HEK293 (cell line): ENCODE measurements around the gene SYNE2.
A peak's percentile ranks its signal among the peaks of the same experiment; 100 is the strongest.

ENCODE experiments used
- FEZF1 ChIP-seq: fragments of 450-650 bp; formaldehyde crosslinking; IDR thresholded peaks from 2 replicates; pipeline ENCODE4 v1.5.1; 2016; ENCODE audit warnings: missing biosample characterization, missing genetic modification characterization
- HOXD13 ChIP-seq: sonication (generic); formaldehyde crosslinking; IDR thresholded peaks from 2 replicates; pipeline ENCODE4 v1.8.0; 2022; ENCODE audit warnings: missing genetic modification reagents, borderline replicate concordance
- KLF16 ChIP-seq: fragments of 450-650 bp; formaldehyde crosslinking; IDR thresholded peaks from 2 replicates; pipeline ENCODE4 v1.5.1; 2017; ENCODE audit warnings: missing biosample characterization, missing genetic modification characterization
- WT1 ChIP-seq: fragments of 450-650 bp; formaldehyde crosslinking; IDR thresholded peaks from 2 replicates; pipeline ENCODE4 v1.5.1; 2016; ENCODE audit warnings: missing biosample characterization, missing genetic modification characterization
- YY1 ChIP-seq: fragments of 450-650 bp; formaldehyde crosslinking; IDR thresholded peaks from 2 replicates; pipeline ENCODE4 v1.5.1; 2018; ENCODE audit warnings: missing biosample characterization, missing genetic modification characterization
- ZBTB17 ChIP-seq: fragments of 450-650 bp; formaldehyde crosslinking; IDR thresholded peaks from 2 replicates; pipeline ENCODE4 v1.5.1; 2016; ENCODE audit warnings: missing biosample characterization, missing genetic modification characterization
- ZFP69B ChIP-seq: fragments of 450-650 bp; formaldehyde crosslinking; IDR thresholded peaks from 2 replicates; pipeline ENCODE4 v1.5.1; 2016; ENCODE audit warnings: missing biosample characterization, missing genetic modification characterization
- ZNF138 ChIP-seq: fragments of 450-650 bp; formaldehyde crosslinking; IDR thresholded peaks from 2 replicates; pipeline ENCODE4 v1.5.1; 2016; ENCODE audit warnings: missing biosample characterization, missing genetic modification characterization, borderline replicate concordance
- ZNF16 ChIP-seq: fragments of 450-650 bp; formaldehyde crosslinking; IDR thresholded peaks from 2 replicates; pipeline ENCODE4 v1.5.1; 2016; ENCODE audit warnings: low read depth, missing biosample characterization, missing genetic modification characterization
- ZNF174 ChIP-seq: fragments of 450-650 bp; formaldehyde crosslinking; IDR thresholded peaks from 2 replicates; pipeline ENCODE4 v1.5.0; 2017; ENCODE audit warnings: missing biosample characterization, mild to moderate bottlenecking, missing genetic modification characterization
- ZNF23 ChIP-seq: fragments of 450-650 bp; formaldehyde crosslinking; IDR thresholded peaks from 2 replicates; pipeline ENCODE4 v1.5.1; 2016; ENCODE audit warnings: missing biosample characterization, missing genetic modification characterization, borderline replicate concordance
- ZNF341 ChIP-seq: fragments of 450-650 bp; formaldehyde crosslinking; IDR thresholded peaks from 2 replicates; pipeline ENCODE4; 2016; ENCODE audit warnings: low read depth, missing biosample characterization, missing genetic modification characterization
- ZNF48 ChIP-seq: fragments of 450-650 bp; formaldehyde crosslinking; IDR thresholded peaks from 2 replicates; pipeline ENCODE4 v1.5.1; 2016; ENCODE audit warnings: missing biosample characterization, missing genetic modification characterization
- ZNF529 ChIP-seq: fragments of 450-650 bp; formaldehyde crosslinking; IDR thresholded peaks from 2 replicates; pipeline ENCODE4 v1.5.1; 2017; ENCODE audit warnings: missing genetic modification characterization, missing biosample characterization; ENCODE audit not compliant: insufficient replicate concordance
- ZNF548 ChIP-seq: fragments of 450-650 bp; formaldehyde crosslinking; IDR thresholded peaks from 2 replicates; pipeline ENCODE4 v1.5.1; 2016; ENCODE audit warnings: missing biosample characterization, missing genetic modification characterization
- ZNF560 ChIP-seq: fragments of 450-650 bp; formaldehyde crosslinking; IDR thresholded peaks from 2 replicates; pipeline ENCODE4 v1.5.1; 2017; ENCODE audit warnings: missing biosample characterization, missing genetic modification characterization, borderline replicate concordance
- ZNF561 ChIP-seq: fragments of 450-650 bp; IDR thresholded peaks from 2 replicates; pipeline ENCODE4 v1.5.1; 2018; ENCODE audit warnings: missing biosample characterization, missing genetic modification characterization, borderline replicate concordance
- ZNF629 ChIP-seq: fragments of 450-650 bp; formaldehyde crosslinking; IDR thresholded peaks from 2 replicates; pipeline ENCODE4 v1.5.1; 2017; ENCODE audit warnings: missing biosample characterization, missing genetic modification characterization
- ZNF670 ChIP-seq: fragments of 450-650 bp; formaldehyde crosslinking; IDR thresholded peaks from 2 replicates; pipeline ENCODE4 v1.5.1; 2016; ENCODE audit warnings: missing biosample characterization, missing genetic modification characterization, low read depth
- ZNF830 ChIP-seq: fragments of 450-650 bp; IDR thresholded peaks from 2 replicates; pipeline ENCODE4 v1.5.0; 2018; ENCODE audit warnings: missing biosample characterization, missing genetic modification characterization, low read depth, mild to moderate bottlenecking, moderate library complexity
- TF ChIP-seq, protein P1 (sequence below): fragments of 450-650 bp; IDR thresholded peaks from 2 replicates; pipeline ENCODE4 v1.5.1; 2018; ENCODE audit warnings: missing biosample characterization, missing genetic modification characterization
- TF ChIP-seq, protein P2 (sequence below): fragments of 450-650 bp; formaldehyde crosslinking; IDR thresholded peaks from 2 replicates; pipeline ENCODE4 v1.5.1; 2016; ENCODE audit warnings: missing biosample characterization, missing genetic modification characterization
- TF ChIP-seq, protein P3 (sequence below): fragments of 450-650 bp; formaldehyde crosslinking; IDR thresholded peaks from 2 replicates; pipeline ENCODE4 v1.5.1; 2016; ENCODE audit warnings: missing biosample characterization, missing genetic modification characterization
- TF ChIP-seq, protein P4 (sequence below): fragments of 450-650 bp; formaldehyde crosslinking; IDR thresholded peaks from 2 replicates; pipeline ENCODE4; 2016; ENCODE audit warnings: missing biosample characterization, missing genetic modification characterization
- TF ChIP-seq, protein P5 (sequence below): fragments of 450-650 bp; formaldehyde crosslinking; IDR thresholded peaks from 2 replicates; pipeline ENCODE4 v1.5.1; 2016; ENCODE audit warnings: missing biosample characterization, missing genetic modification characterization
- TF ChIP-seq, protein P6 (sequence below): fragments of 450-650 bp; formaldehyde crosslinking; IDR thresholded peaks from 2 replicates; pipeline ENCODE4 v1.5.1; 2016; ENCODE audit warnings: missing biosample characterization, missing genetic modification characterization
- TF ChIP-seq, protein P7 (sequence below): fragments of 450-650 bp; formaldehyde crosslinking; optimal IDR thresholded peaks from 2 replicates; pipeline ENCODE3; 2016; ENCODE audit warnings: missing biosample characterization, mild to moderate bottlenecking, missing genetic modification characterization

The SYNE2 gene

DNA sequence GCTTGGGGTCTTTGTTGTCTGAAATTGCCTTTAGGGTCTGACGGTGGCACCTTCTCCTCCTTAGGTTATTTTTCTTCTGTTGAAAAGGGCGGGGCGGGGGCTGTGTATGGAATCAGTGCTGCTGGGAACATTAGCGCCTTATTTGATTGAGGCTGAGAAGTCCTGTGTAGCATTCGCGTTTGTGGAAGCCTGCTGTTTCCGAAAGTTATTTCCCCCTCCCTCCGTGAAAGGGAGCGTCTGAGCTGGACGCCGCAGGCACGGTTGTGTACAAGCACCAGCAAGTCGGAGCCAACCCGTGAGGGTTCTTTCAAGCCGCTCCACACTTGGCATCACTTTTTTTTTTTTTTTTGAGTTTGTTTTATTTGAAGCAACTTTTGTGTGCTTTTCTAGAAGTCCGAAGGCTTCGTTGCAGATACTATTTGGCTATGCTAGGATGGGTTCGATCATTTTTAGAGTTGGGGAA lies 1.1 kb downstream of the SYNE2 start (continued):
- TF ChIP-seq ZNF560 = no peak
- TF ChIP-seq, protein P1, sequence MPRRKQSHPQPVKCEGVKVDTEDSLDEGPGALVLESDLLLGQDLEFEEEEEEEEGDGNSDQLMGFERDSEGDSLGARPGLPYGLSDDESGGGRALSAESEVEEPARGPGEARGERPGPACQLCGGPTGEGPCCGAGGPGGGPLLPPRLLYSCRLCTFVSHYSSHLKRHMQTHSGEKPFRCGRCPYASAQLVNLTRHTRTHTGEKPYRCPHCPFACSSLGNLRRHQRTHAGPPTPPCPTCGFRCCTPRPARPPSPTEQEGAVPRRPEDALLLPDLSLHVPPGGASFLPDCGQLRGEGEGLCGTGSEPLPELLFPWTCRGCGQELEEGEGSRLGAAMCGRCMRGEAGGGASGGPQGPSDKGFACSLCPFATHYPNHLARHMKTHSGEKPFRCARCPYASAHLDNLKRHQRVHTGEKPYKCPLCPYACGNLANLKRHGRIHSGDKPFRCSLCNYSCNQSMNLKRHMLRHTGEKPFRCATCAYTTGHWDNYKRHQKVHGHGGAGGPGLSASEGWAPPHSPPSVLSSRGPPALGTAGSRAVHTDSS = no peak
- TF ChIP-seq ZNF529 (tag by site-specific recombination) = no peak
- TF ChIP-seq ZNF548 (tag by site-specific recombination) = no peak
- no peak for TF ChIP-seq ZNF138 (tag by site-specific recombination)
- TF ChIP-seq ZNF16 = no peak
- TF ChIP-seq ZNF341 (tag by site-specific recombination) = peak; percentile 97
- TF ChIP-seq ZNF23 (tag by site-specific recombination) = no peak
- peak; percentile 30; the same call in 1 of the 2 replicates for TF ChIP-seq ZNF629 (tag by site-specific recombination)
- TF ChIP-seq, protein P2, sequence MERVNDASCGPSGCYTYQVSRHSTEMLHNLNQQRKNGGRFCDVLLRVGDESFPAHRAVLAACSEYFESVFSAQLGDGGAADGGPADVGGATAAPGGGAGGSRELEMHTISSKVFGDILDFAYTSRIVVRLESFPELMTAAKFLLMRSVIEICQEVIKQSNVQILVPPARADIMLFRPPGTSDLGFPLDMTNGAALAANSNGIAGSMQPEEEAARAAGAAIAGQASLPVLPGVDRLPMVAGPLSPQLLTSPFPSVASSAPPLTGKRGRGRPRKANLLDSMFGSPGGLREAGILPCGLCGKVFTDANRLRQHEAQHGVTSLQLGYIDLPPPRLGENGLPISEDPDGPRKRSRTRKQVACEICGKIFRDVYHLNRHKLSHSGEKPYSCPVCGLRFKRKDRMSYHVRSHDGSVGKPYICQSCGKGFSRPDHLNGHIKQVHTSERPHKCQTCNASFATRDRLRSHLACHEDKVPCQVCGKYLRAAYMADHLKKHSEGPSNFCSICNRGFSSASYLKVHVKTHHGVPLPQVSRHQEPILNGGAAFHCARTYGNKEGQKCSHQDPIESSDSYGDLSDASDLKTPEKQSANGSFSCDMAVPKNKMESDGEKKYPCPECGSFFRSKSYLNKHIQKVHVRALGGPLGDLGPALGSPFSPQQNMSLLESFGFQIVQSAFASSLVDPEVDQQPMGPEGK (tag by site-specific recombination) = peak; percentile 64
- TF ChIP-seq KLF16 (tag by site-specific recombination) = no peak
- no peak for TF ChIP-seq ZNF830 (tag by site-specific recombination)
- TF ChIP-seq HOXD13 (CRISPR knock-in tag) = no peak
- no peak for TF ChIP-seq ZFP69B (tag by site-specific recombination)
- TF ChIP-seq, protein P3, sequence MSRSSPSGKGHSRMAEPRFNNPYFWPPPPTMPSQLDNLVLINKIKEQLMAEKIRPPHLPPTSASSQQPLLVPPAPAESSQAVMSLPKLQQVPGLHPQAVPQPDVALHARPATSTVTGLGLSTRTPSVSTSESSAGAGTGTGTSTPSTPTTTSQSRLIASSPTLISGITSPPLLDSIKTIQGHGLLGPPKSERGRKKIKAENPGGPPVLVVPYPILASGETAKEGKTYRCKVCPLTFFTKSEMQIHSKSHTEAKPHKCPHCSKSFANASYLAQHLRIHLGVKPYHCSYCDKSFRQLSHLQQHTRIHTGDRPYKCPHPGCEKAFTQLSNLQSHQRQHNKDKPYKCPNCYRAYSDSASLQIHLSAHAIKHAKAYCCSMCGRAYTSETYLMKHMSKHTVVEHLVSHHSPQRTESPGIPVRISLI (tag by site-specific recombination) = peak; percentile 70; the same call in 1 of the 2 replicates
- TF ChIP-seq ZNF174 (tag by site-specific recombination) = no peak
- TF ChIP-seq ZNF670 (tag by site-specific recombination) = no peak
- no peak for TF ChIP-seq WT1
- TF ChIP-seq FEZF1 (tag by site-specific recombination) = no peak
- TF ChIP-seq YY1 (tag by site-specific recombination) = no peak
- TF ChIP-seq ZNF48 (tag by site-specific recombination) = no peak
- TF ChIP-seq, protein P4, sequence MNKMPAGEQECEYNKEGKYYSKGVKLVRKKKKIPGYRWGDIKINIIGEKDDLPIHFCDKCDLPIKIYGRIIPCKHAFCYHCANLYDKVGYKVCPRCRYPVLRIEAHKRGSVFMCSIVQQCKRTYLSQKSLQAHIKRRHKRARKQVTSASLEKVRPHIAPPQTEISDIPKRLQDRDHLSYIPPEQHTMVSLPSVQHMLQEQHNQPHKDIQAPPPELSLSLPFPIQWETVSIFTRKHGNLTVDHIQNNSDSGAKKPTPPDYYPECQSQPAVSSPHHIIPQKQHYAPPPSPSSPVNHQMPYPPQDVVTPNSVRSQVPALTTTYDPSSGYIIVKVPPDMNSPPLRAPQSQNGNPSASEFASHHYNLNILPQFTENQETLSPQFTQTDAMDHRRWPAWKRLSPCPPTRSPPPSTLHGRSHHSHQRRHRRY (tag by site-specific recombination) = no peak
- no peak for TF ChIP-seq ZNF561 (tag by site-specific recombination)
- TF ChIP-seq ZBTB17 = peak; percentile 66
- TF ChIP-seq, protein P5, sequence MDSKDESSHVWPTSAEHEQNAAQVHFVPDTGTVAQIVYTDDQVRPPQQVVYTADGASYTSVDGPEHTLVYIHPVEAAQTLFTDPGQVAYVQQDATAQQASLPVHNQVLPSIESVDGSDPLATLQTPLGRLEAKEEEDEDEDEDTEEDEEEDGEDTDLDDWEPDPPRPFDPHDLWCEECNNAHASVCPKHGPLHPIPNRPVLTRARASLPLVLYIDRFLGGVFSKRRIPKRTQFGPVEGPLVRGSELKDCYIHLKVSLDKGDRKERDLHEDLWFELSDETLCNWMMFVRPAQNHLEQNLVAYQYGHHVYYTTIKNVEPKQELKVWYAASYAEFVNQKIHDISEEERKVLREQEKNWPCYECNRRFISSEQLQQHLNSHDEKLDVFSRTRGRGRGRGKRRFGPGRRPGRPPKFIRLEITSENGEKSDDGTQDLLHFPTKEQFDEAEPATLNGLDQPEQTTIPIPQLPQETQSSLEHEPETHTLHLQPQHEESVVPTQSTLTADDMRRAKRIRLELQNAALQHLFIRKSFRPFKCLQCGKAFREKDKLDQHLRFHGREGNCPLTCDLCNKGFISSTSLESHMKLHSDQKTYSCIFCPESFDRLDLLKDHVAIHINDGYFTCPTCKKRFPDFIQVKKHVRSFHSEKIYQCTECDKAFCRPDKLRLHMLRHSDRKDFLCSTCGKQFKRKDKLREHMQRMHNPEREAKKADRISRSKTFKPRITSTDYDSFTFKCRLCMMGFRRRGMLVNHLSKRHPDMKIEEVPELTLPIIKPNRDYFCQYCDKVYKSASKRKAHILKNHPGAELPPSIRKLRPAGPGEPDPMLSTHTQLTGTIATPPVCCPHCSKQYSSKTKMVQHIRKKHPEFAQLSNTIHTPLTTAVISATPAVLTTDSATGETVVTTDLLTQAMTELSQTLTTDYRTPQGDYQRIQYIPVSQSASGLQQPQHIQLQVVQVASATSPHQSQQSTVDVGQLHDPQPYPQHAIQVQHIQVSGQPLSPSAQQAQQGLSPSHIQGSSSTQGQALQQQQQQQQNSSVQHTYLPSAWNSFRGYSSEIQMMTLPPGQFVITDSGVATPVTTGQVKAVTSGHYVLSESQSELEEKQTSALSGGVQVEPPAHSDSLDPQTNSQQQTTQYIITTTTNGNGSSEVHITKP (tag by site-specific recombination) = peak; percentile 77
- TF ChIP-seq, protein P6, sequence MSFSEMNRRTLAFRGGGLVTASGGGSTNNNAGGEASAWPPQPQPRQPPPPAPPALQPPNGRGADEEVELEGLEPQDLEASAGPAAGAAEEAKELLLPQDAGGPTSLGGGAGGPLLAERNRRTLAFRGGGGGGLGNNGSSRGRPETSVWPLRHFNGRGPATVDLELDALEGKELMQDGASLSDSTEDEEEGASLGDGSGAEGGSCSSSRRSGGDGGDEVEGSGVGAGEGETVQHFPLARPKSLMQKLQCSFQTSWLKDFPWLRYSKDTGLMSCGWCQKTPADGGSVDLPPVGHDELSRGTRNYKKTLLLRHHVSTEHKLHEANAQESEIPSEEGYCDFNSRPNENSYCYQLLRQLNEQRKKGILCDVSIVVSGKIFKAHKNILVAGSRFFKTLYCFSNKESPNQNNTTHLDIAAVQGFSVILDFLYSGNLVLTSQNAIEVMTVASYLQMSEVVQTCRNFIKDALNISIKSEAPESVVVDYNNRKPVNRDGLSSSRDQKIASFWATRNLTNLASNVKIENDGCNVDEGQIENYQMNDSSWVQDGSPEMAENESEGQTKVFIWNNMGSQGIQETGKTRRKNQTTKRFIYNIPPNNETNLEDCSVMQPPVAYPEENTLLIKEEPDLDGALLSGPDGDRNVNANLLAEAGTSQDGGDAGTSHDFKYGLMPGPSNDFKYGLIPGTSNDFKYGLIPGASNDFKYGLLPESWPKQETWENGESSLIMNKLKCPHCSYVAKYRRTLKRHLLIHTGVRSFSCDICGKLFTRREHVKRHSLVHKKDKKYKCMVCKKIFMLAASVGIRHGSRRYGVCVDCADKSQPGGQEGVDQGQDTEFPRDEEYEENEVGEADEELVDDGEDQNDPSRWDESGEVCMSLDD (tag by site-specific recombination) = no peak
- TF ChIP-seq, protein P7, sequence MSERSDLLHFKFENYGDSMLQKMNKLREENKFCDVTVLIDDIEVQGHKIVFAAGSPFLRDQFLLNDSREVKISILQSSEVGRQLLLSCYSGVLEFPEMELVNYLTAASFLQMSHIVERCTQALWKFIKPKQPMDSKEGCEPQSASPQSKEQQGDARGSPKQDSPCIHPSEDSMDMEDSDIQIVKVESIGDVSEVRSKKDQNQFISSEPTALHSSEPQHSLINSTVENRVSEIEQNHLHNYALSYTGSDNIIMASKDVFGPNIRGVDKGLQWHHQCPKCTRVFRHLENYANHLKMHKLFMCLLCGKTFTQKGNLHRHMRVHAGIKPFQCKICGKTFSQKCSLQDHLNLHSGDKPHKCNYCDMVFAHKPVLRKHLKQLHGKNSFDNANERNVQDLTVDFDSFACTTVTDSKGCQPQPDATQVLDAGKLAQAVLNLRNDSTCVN (tag by site-specific recombination) = peak; percentile 45
